Suppressor macrophage (primary cell): ENCODE data around the gene HBE1.
"Not testable (repeated sequence)": the region's sequence is repeated elsewhere in the genome, so short reads cannot be mapped to it uniquely, and the experiment has no call there.

Experiments used
- DNase-seq, 4 experiments: peaks; one replicate each; pipeline ENCODE4 v3.0.0-alpha.2; 2020 to 2022

The HBE1 gene

GRCh38 chr11:5284637-5285036, 14.9 kb upstream of the HBE1 start:
- DNase-seq = no peak

GRCh38 chr11:5283882-5284281, 14.1 kb upstream of the HBE1 start:
- no peak for DNase-seq

GRCh38 chr11:5283086-5283485, 13.3 kb upstream of the HBE1 start:
- no peak for DNase-seq

GRCh38 chr11:5282628-5283027, 12.9 kb upstream of the HBE1 start:
- no peak for DNase-seq

- DNase-seq = no peak
Observed at GRCh38 chr11:5281596-5281995, 11.9 kb upstream of the HBE1 start.

- peak; percentile 77 to 92 (median 81) for DNase-seq
Observed at GRCh38 chr11:5280582-5281102, 10.9 kb upstream of the HBE1 start.

GRCh38 chr11:5279471-5280090, 9.8 kb upstream of the HBE1 start:
- no peak for DNase-seq

- no peak for DNase-seq
Observed at GRCh38 chr11:5277807-5278382, 8.2 kb upstream of the HBE1 start.

- DNase-seq = no peak
Observed at GRCh38 chr11:5276697-5277096, 7.0 kb upstream of the HBE1 start.

GRCh38 chr11:5275369-5276110, 5.8 kb upstream of the HBE1 start:
- DNase-seq = no peak

- no peak for DNase-seq
Observed at GRCh38 chr11:5274395-5274794, 4.7 kb upstream of the HBE1 start.

- no peak for DNase-seq
Observed at GRCh38 chr11:5272395-5273017, 2.8 kb upstream of the HBE1 start.

GRCh38 chr11:5267033-5267563, 2.6 kb downstream of the HBE1 start:
- no peak for DNase-seq

GRCh38 chr11:5266609-5267008, 3.1 kb downstream of the HBE1 start:
- DNase-seq = no peak

- no peak for DNase-seq
Observed at GRCh38 chr11:5265832-5266231, 3.9 kb downstream of the HBE1 start.

GRCh38 chr11:5258543-5259262, 11.0 kb downstream of the HBE1 start:
- DNase-seq = no peak

GRCh38 chr11:5257296-5257695, 12.4 kb downstream of the HBE1 start:
- DNase-seq = no peak

GRCh38 chr11:5254646-5255413, 14.9 kb downstream of the HBE1 start, which contains the start of gene HBG2:
Gene HBG2, minus strand, starts transcription at chr11:5254781. Its CDS starts 53 bp downstream, at chr11:5254728.
- not testable (repeated sequence) for DNase-seq

GRCh38 chr11:5254023-5254422, 15.7 kb downstream of the HBE1 start:
- not testable (repeated sequence) for DNase-seq

- not testable (repeated sequence) for DNase-seq
Observed at GRCh38 chr11:5253440-5253839, 16.3 kb downstream of the HBE1 start.

GRCh38 chr11:5252919-5253265, 16.9 kb downstream of the HBE1 start:
- no peak for DNase-seq
